ENCODE results near the gene CYLD. TPM values are rescaled to one million over a fixed set of nuclear protein-coding genes. Genes with fewer than 3 reads are reported as not detected.
A peak's percentile ranks its signal among the peaks of the same experiment; 100 is the strongest.

CYLD gene
- 10 to 100 TPM; 40.6 to 62.9 (median 43.4) TPM for total RNA-seq

- Histone ChIP-seq H3K36me3 (no peaks in the 10 kb centered on the region), H3K4me1 (peaks cover 0 to 4% of the 10 kb centered on the region in 2 donors), H3K27me3 (no peaks in the 10 kb centered on the region), H3K9me3 (no peaks in the 10 kb centered on the region), H3K4me3 (peak within 1 kb of the TSS; percentile 90 to 96 (median 95)), H3K27ac (peak within 1 kb of the TSS; percentile 90 to 96)
- peak; percentile 100 for DNase-seq (ENCODE audit: low spot score in 2 of 2)
- intact Hi-C loops (cut with DNase I; ENCODE audit: low total_unique reads), result no loop called here
- no peak for TF ChIP-seq CTCF (IDR thresholded peaks at IDR 0.05)
- TF ChIP-seq POLR2A (IDR thresholded peaks at IDR 0.05), result no peak
- peak; percentile 10 to 73 (median 66) for TF ChIP-seq POLR2AphosphoS5 (IDR thresholded peaks at IDR 0.05)
Measured at GRCh38 chr16:50741781-50742575, at the start of gene CYLD. Gene CYLD (plus strand): TSS chr16:50742086. CDS start chr16:50749699, 7,613 bp downstream.

GRCh38 chr16:50692644-50692998 lies 49.3 kb upstream of the CYLD start:
- no peaks in the 10 kb centered on the region for H3K36me3 ChIP-seq
- TF ChIP-seq CTCF (IDR thresholded peaks at IDR 0.05) (no peak), POLR2A (IDR thresholded peaks at IDR 0.05) (no peak), POLR2AphosphoS5 (IDR thresholded peaks at IDR 0.05) (no peak)
- intact Hi-C loops (cut with DNase I; ENCODE audit: low total_unique reads), result no loop called here
- peaks cover 9 to 11% of the 10 kb centered on the region in 2 donors for H3K4me1 ChIP-seq
- H3K27me3 ChIP-seq, result no peaks in the 10 kb centered on the region
- no peak for DNase-seq (ENCODE audit: low spot score in 2 of 2)
- H3K9me3 ChIP-seq, result no peaks in the 10 kb centered on the region
- no peak overlapping the region for H3K27ac ChIP-seq
- no peak overlapping the region for H3K4me3 ChIP-seq

GRCh38 chr16:50692999-50693781 lies 48.7 kb upstream of the CYLD start, which contains the start of gene NOD2:
Gene NOD2 (plus strand): TSS chr16:50693606. CDS start chr16:50699496, 5,890 bp downstream.
- TF ChIP-seq POLR2AphosphoS5 (IDR thresholded peaks at IDR 0.05), result no peak
- TF ChIP-seq POLR2A (IDR thresholded peaks at IDR 0.05), result no peak
- no peak for TF ChIP-seq CTCF (IDR thresholded peaks at IDR 0.05)
- H3K36me3 ChIP-seq, result no peaks in the 10 kb centered on the region
- no peaks in the 10 kb centered on the region for H3K9me3 ChIP-seq
- H3K27ac ChIP-seq, result peak within 1 kb of the TSS; percentile 29 to 51
- no peak for DNase-seq (ENCODE audit: low spot score in 2 of 2)
- intact Hi-C loops (cut with DNase I; ENCODE audit: low total_unique reads), result no loop called here
- no peaks in the 10 kb centered on the region for H3K27me3 ChIP-seq
- H3K4me3 ChIP-seq, result peak within 1 kb of the TSS; percentile 46 to 73 (median 56)
- peaks cover 11 to 12% of the 10 kb centered on the region in 2 donors for H3K4me1 ChIP-seq

GRCh38 chr16:50694206-50694605 lies 47.7 kb upstream of the CYLD start:
- H3K4me1 ChIP-seq, result peaks cover 11 to 12% of the 10 kb centered on the region in 2 donors
- H3K27me3 ChIP-seq, result no peaks in the 10 kb centered on the region
- peak overlapping the region in 2 of 3 donors; percentile 56 to 73 for H3K4me3 ChIP-seq
- TF ChIP-seq POLR2A (IDR thresholded peaks at IDR 0.05) (no peak), POLR2AphosphoS5 (IDR thresholded peaks at IDR 0.05) (no peak), CTCF (IDR thresholded peaks at IDR 0.05) (no peak)
- DNase-seq (ENCODE audit: low spot score in 2 of 2), result no peak
- intact Hi-C loops (cut with DNase I; ENCODE audit: low total_unique reads), result no loop called here
- no peaks in the 10 kb centered on the region for H3K36me3 ChIP-seq
- no peaks in the 10 kb centered on the region for H3K9me3 ChIP-seq
- no peak overlapping the region for H3K27ac ChIP-seq
